GM19463 (cell line): ENCODE data around the gene ULK4.

Source experiments
- ATAC-seq: cut with Tn5 transposase; IDR thresholded peaks from one replicate; pipeline ENCODE4 v1.9.1; 2021; ENCODE audit warnings: mild to moderate bottlenecking, moderate library complexity; ENCODE audit not compliant: unreplicated experiment

Gene ULK4

DNA sequence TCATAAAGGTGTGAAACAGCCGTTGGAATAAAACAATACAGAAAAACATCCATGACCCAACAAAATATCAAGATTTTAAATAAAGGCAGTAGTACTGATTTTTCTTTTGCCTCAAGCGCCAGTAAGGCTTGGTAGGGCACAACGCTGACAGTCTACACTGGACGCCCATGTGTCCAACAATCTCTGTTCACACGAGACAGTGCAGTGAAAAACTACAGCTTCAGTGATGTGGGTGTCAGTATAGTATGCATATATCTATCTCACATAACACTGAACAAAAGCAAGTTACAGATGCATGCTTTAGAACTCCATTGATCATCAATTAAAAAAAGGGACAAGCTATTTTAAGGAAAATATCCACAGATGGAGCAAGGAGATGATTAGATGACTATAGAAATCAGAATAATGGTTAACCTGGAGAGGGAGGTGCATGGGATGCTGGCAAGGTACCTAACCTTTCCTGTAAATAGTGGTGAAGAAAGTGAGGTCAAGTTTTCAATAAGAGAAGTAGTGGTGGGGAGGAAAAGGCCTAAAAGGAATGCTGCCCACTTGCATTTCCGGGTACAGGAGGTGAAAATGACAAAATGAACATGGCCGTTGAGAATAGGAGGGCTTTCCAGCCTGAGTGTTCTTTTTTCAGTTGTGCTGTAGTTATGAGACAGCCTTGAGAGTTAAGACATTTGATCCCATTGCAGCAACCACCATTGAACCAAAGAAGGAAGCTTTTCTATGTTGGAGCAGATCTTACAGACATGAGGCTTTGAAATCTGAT lies 719.9 kb downstream of the ULK4 start:
- ATAC-seq = no peak

DNA sequence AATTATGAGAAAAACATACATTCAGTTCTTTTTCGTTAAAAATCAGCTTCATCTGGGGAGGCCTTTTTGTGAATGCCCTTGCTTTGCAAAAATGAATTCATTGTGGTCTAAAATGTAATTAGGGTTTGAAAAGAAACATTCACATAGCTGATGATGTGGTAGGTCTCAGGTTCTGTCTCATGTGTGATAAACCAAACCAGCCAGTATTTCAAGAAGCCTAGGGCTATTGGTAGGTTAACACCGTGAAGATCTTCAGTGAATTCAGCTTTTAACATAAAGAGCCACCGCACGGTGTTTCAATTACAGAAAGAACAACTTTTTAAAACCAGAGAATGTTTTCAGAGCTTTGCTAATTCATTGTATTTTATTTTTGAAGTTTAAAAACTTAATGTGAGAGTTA lies 720.7 kb downstream of the ULK4 start:
- no peak for ATAC-seq

DNA sequence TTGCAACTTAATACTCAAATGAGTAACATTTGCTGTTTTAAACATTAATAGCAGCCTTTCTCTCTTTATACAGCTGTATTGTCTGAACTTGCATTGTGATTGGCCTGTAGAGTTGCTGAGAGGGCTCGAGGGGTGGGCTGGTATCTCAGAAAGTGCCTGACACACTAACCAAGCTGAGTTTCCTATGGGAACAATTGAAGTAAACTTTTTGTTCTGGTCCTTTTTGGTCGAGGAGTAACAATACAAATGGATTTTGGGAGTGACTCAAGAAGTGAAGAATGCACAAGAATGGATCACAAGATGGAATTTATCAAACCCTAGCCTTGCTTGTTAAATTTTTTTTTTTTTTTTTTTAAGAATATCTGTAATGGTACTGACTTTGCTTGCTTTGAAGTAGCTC lies 722.3 kb downstream of the ULK4 start:
- no peak for ATAC-seq

DNA sequence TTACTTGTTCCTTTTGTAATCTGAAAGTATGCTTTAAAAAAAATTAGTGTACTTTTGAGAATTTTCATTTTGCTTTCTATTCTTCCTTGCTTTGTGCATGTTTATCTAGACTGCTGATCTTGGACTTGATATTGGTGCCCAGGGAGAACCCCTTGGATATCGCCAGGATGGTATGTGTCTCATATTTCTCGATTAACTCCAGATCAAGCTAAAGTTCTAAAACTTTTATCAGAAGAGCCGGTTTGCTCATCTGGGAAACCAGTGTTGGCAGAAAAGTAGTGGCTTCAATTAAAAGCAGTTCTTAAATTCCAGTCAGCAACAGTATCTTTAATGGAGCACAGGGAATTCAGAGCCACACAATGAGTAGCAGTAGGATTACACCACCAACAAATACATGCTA lies 724.0 kb downstream of the ULK4 start:
- ATAC-seq = no peak

DNA sequence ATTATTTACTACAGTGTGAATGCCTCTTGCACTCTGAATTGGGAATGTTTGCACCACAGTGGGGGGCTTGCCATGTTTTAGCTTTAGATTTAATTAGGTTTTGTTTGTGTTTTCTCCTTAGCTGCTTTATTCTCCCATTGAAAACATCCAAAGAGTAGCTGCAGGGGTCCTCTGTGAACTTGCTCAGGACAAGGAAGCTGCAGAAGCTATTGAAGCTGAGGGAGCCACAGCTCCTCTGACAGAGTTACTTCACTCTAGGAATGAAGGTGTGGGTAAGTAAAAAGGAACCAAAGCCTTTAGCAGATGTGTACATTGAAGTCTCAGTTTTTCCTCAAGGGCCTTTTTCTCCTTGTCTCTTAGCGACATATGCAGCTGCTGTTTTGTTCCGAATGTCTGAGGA lies 725.7 kb downstream of the ULK4 start:
- ATAC-seq = no peak

DNA sequence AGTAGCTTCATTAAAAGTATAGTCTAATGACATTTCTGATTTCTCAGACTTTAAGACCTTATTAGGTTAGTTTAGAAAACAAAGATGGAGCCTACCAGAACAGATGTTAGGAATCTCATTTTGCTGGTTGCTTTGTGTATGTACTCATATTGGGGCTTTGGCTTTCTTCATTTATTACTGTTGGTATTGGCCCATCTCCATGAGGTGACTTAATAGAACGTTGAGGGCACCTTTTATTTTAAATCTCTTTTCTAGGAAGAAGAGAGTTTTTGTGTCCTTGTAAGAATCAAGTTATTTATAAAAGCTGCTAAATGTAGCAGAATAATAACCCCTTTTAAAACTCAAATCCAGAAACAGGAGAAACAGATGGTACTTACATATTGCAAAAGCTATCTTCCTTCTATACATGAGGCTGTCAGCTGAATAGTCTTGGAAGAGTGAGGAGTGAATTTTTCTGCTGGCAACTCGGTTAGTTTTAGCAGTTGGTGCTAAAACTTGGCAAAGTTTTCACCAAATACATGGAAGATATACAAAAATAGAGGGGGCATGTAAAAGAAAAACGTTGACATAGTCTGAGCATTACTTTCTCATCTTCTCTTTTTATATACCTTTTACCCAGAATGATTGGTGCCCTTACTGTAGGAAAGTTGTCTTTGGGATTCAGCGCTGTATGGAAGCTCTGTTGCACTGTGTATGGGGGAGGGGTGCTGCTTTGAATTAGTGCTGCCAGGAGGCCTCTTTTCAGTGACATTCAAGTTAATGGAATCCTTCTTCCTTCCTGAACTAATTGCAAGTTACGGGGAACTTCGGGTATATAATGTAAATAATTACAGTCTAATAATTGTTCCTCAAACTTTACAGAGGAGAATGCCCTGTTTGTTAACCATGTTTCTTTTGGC lies 726.8 kb downstream of the ULK4 start:
- ATAC-seq = no peak

DNA sequence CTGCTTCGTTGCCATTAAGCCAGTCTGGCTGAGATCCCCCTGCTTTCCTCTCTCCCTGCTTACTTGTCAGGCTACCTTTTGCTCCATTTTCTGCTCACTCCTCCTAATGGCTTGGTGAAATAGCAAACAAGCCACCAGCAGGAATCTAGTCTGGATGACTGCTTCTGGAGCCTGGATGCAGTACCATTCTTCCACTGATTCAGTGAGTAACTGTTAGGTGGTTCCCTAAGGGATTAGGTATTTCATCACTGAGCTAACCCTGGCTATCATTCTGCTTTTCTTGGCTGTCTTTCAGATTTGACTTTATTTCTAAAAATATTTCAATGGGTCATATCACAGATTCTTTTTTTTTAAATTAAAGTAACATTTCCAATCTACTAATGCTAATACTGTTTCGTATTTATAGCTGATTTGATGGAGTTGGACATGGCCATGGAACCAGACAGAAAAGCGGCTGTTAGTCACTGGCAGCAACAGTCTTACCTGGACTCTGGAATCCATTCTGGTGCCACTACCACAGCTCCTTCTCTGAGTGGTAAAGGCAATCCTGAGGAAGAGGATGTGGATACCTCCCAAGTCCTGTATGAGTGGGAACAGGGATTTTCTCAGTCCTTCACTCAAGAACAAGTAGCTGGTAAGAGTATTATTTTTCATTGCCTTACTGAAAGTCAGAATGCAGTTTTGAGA lies 737.6 kb downstream of the ULK4 start:
- no peak for ATAC-seq

DNA sequence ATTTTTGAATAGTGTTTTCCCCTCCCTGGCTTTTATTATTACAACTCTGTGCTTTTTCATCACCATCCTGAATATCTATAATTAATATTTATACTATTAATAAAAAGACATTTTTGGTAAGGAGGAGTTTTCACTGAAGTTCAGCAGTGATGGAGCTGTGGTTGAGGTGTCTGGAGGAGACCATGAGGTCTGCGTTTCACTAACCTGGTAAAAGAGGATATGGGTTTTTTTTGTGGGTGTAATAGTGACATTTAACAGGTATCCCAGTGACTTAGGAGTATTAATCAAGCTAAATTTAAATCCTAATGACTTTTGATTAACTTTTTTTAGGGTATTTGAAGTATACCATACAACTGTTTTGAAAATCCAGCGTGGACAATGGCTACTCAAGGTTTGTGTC lies 738.2 kb downstream of the ULK4 start:
- no peak for ATAC-seq

DNA sequence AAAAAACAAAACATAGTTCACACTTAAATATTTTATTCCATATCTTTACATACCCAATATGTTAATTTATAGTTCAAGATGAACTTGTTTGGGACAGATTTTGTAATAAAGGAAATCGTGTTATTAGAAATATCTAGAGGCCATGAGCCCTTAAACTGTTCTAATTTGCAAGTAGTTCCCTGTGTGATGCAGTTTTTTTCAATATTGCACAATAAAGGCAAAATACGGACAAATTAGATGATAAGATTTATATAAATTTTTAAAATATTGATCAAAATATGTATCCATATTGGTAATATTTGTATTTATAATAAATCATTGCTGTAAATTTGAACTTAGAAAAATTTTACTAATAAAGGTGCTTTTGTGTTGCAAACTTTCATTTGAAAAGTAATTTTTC lies 738.8 kb downstream of the ULK4 start:
- no peak for ATAC-seq

DNA sequence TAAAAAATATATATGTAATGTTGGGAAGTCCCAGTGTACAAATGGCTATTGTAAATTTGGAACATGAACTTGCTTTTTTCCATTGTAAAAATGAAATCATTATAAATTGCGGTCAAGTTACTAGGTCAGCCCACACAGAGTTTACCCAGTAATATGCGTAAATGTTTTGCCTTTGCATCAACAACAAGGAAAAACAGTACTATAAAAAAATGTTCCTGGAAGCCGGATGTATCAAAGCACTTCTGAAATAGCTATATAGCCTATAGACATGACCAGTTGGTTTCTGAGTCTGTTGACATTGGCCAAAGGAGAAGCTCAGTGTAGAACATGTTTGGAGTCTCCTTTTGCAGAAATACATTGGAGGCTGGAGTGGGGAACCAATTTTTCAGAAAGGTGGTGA lies 739.4 kb downstream of the ULK4 start:
- no peak for ATAC-seq

DNA sequence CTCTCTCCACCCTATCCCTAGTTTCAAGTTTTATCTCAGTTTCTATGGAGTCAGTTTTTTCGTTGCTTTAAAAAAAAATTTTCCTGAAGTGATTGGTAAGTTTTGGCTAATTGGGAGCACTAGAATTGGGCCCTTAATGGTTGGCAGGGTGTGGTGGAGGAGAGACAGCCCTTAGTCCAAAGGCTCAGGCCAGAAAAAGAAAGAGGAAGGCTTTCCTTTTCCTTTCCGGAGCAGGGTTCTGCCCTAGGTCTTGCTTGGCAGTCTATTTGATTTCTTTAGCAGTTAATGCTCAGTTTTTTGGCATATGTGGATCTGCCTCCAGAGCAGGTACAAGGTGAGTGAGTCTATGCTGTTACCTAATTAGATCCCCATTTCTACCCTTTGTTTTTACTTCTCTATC lies 739.9 kb downstream of the ULK4 start:
- ATAC-seq = no peak

DNA sequence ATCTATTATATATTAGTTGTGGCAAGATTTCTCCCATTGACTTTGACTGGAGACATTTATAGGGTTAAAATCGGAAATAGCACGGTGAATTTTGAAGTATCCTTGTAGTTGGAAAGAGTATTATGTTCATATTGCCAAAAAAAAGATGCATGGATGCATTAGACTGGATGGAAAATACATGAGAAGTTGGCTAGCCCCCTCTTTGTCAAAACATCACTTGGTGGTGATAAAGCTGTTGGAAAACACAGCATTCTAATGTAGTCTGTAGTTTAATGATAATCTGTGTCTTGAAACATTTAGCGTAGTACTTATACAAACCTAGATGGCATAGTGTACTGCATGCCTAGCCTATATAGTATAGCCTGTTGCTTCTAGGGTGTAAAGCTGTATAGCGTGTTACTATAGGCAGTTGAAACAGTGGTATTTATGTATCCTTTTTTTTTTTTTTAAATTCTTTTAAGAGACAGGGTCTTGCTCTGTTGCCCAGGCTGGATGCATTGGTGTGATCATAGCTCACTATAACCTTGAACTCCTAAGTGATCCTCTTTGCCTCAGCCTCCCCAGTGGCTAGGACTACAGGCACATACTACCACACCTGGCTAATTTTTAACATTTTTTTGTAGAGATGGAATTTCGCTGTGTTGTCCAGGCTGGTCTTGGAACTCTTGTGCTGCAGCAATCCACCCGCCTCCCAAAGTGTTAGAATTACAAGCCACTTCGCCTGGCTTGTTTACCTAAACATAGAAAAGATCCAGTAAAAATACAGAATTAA lies 740.8 kb downstream of the ULK4 start:
- ATAC-seq = no peak

DNA sequence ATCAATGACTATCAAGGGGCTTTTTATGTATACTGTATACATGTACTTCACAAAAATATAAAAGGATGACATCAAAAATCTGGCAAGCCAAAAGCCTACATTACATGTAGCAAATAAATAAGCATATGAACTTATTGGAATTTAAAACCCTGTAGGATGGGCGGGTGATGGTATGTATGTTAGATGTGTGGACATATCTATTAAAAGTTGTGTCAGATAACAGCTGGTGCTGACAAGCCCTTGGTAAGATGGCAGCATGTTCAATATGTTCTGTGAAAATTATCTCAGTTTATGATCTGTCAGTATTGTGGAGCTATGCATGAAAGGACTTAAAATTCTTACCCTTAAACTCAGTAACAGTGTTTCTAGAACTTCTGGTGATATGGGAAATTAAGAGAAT lies 742.5 kb downstream of the ULK4 start:
- ATAC-seq = no peak

DNA sequence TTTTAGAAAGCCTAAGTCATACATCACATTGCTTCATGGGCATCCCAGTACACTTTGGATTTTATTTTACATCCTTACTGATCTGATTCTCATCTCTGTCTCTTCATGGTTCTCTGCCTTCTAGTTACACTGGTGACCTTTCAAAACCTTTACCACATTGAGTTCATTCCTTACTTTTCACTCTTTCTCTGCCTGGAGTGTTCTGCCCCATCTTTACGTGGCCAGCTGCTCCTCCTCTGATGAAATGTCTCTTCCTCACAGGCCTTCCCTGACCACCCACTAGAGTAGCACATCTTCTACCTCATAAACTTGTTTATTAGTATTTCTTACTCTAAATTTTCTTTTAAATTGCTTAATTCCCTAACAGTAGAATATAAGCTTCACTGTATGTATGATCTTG lies 744.9 kb downstream of the ULK4 start:
- ATAC-seq = no peak

DNA sequence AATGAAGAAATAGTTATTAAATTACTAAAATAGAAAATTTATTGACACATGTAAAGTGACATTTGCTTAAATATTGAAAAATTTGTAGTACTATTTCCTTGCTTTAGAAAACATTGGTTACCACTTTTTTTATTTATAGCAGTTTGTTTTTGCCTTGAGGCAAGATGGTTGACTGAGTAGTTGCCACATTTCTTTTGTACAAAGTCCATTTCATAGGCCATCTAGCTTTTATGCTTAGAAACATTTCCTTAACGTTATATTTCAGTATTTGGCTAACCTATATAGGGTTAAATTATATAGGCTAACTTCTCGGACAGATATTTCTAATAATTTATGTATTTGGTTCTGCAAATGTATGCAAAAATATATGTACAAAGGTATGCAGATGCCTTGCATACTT lies 745.5 kb downstream of the ULK4 start:
- no peak for ATAC-seq

DNA sequence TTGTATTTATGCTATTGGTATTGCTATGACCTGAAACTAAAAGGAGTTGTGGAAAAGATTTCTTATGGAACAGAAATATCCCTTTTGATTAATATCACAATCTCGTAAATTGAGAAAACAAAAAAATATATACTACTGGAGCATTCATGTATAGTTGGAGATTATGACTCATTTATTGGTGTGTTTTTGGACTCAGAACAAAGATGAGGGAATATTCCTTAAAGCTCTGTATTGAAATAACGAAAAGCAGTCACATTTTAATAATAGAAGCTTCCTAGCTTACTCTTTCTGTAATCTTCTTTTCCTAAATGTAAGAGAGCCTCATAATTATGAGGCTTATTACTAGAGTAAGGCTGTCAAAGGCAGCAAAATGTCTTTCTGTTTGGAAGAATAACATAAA lies 748.3 kb downstream of the ULK4 start:
- no peak for ATAC-seq

DNA sequence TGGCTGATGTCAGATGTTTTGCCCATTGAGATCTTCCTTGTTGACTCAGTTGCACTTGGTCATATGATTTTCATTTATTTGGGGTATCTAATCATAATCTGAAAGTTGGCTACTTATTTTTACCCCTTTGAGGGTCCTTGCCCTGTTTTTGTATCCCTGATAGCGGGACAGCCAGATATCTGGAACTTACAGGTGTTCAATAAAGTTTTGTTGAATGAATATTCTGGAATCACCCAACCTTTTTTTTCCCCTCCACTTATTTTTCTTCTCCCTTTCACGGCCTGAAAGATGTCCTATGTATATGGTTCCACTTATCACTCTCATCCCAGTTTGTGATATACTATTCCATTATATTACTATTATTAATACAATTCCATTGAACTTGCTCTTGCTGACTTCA lies 749.8 kb downstream of the ULK4 start:
- no peak for ATAC-seq

DNA sequence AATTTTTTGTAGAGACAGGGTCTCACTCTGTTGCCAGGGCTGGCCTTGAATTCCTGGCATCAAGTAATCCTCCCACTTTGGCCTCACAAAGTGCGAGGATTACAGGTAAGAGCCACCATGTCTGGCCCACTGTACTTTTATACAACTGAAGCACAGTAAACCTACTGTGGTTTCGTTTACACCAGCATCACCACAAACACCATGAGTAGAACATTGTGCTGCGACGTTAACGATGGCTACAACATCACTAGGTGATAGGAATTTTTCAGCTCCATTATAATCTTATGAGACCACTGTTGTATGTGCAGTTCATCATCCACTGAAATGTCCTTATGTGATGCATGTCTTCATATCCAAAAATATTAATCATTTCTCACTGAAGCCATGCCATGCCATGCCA lies 750.9 kb downstream of the ULK4 start:
- ATAC-seq = no peak

DNA sequence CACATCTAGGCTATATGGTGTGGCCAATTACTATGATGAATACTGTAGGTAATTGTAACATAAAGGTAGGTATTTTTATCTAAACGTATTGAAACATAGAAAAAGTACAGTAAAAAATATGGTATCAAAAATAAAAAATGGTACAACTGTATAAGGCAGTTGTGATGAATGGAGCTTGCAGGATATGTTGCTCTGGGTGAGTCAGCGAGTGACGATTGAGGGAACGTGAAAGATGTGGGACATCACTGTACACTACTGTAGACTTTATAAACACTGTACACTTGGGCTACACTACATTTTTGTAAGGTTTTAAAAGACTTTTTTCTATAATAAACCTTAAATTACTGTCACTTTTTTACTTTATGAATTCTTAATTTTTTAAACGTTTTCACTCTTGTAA lies 752.3 kb downstream of the ULK4 start:
- ATAC-seq = no peak

DNA sequence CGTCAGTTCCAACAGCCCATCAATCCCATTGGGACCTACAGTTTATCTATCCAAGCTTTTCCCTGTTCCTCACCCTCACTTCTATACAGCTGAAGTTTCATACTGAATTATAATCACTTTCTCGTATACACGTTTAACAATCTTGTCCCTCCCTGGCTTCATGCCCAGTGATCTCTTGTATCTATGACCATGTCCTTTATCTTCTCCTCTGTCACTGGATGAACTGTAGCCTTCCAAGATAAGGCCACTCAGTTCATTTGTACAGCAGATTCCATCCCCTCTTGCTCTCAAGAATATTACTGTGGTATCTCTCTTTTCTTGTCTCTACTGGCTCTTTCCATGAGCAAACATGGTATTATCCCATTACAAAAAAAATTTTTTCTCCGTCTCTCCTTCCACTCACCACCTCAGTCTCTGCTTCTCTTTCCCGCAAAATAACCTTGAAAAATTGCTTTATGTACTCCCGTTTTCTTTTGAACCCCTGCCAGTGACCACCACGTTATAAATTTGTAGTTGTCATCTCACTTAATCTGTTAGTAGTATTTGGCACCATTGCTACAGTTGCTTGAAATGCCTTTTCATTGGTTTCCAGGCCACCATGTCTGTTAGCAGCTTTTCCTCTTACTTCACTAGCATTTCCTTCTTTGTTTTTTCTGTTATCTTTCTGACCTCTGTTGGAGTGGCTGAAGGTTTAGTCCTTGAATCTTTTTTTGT lies 753.2 kb downstream of the ULK4 start:
- no peak for ATAC-seq
